Activated CD4-positive, alpha-beta T cell treated with anti-CD3 and anti-CD28 coated beads for 1 hour (primary cell): Measurements from ENCODE around the gene CNTNAP2.

Source experiments
- DNase-seq: peaks from one replicate; pipeline ENCODE4 v3.0.0-alpha.2; 2020

The CNTNAP2 gene

GRCh38 chr7:146701166-146701565 lies 584.6 kb downstream of the CNTNAP2 start:
- DNase-seq = no peak

DNA sequence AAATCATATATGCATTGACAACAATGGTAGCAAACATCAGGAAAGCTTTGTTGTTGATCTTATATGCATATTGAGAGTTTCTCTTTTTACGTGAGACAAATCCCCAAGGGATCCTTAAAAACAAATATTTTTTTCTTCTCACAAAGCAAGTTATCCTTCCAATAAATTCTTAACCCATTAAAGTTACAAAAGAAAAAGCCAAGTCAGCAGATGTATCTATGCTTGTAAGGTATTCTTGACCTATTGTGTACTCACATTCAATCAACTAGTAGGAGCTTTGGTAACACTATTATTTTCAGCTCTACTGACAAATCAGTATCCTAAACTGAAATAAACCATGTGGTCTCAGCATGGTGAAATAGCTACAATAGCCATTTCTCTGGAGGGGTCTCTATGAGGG lies 586.3 kb downstream of the CNTNAP2 start:
- no peak for DNase-seq

DNA sequence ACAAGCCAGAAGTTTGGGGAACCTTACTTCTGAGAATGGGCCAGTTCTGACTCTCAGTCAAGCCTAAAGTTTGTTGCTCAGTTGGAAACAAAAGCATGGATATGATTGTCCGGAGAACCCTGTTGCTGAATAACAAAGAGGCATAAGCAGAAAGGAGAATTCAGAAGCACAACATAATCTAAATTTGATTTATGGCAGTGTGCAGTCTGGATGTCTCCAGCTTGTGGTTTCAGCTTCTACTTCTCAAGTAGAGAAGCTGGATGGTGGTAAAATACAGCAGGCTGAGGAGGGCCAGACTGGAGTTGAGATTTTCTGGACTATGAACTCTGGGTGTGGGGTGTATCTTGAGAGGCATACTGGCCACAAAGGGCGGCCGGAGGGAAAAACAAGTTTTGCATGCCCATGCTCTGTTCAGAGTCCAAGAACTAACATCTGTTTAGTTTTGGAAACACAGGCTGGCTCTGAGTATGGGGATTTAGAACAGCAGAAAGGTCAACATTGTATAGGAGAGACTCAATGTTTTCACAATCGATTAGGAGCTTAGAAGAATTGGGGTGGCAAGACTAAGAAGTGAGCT lies 592.9 kb downstream of the CNTNAP2 start:
- no peak for DNase-seq

- DNase-seq = no peak
Measured at GRCh38 chr7:146713205-146713604, 596.6 kb downstream of the CNTNAP2 start.

DNA sequence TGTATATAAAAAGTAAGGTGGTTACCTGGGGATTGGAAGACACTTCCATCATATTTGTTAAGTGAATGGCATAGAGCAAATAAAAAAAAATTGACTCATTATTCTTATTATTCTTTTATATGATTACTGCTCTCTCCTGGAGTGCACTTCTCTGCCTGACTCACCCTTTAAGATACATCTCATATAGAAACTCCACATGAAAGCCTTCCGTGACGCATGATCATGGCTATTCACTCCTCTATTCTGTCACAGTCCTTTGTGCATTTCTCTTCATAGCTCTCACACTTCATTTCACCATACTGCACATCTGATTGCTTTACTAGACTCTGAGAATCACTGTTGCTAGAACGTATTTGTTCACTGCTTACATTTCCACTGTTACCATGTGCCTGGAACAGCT lies 597.3 kb downstream of the CNTNAP2 start:
- DNase-seq = no peak

DNA sequence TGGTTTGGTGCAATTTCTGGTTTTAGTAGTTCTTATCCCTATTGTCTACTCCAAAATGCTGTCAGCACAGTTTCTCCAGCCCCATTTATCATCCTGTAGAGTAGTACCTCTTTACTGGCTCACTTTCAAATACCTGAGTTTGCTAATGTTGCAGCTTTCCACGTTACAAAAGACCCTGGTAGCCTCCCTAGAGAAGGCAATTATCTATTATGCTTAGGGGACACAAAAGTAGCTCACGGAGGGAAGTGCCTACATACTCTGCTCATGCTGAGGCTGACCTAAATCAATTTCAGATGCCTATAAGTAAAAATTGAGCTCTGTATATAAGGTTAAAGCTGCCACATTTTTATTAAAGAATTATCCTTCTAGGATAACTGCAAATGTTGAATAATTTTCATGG lies 603.6 kb downstream of the CNTNAP2 start:
- no peak for DNase-seq

DNA sequence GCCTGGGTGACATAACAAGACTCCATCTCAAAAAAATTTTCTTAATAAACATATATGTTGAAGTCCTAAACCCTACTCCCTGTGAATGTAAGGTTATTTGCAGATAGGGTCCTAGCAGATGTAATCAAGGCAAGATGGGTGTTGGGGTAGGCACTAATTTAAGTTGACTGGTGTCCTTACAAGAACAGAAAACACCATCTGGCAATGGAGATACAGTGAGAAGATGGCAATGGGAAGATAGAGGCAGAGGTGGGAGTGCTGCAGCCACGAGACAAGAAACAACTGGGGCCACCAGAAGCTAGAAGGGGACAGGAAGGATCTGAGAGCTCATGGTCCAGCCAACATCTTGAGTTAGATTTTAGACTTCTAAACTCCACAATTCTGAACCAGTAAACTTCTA lies 606.4 kb downstream of the CNTNAP2 start:
- no peak for DNase-seq

- no peak for DNase-seq
Measured at GRCh38 chr7:146725520-146725919, 608.9 kb downstream of the CNTNAP2 start.

DNA sequence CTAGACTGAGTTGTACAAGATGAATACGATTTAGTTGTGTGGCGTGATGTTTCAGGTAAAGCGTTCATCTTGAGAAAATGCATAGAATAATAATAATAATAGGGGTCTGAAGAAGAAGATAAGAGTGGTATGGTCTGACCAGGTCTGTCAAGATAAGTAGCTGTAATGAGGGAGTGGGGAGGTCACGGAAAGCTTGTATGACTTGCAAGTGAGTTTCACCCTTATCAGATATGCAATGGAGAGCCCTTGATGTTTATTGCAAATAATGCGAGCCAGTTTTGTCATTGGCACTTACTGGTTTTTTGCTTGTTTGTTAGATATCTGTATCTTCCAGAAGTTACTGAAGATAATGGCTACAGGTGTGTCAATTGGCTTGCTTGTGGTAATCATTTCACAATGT lies 611.5 kb downstream of the CNTNAP2 start:
- DNase-seq = no peak

- DNase-seq = no peak
Measured at GRCh38 chr7:146728611-146729010, 612.0 kb downstream of the CNTNAP2 start.

DNA sequence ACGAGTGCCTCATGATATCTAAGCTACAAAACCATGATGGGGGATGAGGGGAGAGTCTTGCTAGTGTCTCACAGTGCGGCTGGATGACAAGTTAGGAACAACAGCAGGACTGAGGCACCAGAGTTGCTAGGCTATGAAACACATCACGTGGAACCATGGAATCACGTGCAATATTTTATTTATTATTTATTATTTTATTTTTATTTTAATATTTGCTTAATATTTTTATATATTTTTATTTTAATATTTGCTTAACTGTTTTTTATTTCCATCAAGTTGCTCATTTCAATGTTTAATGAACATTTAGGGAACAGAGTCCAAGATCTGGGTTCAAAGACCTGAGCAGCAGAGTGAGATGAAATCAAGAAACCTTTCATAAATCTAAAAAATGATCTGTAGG lies 614.6 kb downstream of the CNTNAP2 start:
- DNase-seq = no peak

DNA sequence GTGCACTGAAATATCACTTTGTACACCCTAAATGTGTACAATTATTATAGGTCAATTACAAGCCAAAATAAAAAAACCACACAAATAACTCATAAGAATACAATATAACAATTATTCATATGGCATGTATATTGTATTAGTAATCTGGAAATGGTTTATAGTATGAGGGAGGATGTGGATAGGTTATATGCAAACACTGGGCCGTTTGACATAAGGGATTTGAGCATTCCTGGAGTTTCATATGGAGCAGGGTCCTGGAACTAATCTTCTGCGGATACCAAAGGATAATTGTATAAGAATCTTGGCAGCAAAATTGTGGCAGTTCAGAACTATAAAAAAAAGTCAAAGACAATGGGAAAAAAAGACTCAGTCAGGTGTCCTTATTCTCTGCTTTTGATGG lies 619.4 kb downstream of the CNTNAP2 start:
- no peak for DNase-seq

DNA sequence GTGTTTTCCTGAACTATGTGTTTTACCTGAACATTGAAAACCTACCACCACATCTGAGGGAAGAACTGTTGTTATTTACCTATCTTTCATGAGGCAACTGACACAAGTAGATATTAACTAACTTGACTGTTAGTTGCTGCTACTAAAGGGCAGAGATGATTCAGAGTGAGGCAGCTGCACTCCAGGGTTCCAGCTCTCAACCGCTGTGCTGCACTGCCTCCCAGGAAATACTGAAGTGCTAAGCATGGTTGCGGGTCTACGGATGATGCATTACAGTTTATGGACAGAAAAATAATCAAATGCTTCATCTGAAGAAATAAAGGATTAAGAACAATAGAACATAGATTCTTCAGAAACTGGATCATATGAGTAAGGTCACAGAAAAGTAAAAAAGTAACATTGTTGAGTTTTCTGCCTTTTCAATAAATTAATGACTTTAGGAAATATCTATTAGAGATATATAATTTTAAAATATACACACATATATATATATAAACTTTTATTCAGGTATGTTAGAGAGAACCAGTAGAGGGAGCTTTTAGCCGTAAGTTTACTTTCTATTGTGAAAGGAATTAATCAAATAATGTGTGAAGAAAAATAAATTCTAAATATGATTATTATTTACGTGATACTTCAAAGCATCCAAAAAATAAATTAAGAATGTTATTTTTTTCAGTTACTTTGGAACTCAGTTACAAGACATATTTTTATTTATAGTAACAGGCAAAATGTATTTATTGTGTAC lies 620.0 kb downstream of the CNTNAP2 start:
- no peak for DNase-seq

GRCh38 chr7:146740039-146740438 lies 623.4 kb downstream of the CNTNAP2 start:
- no peak for DNase-seq

- no peak for DNase-seq
Measured at GRCh38 chr7:146741911-146742310, 625.3 kb downstream of the CNTNAP2 start.

GRCh38 chr7:146754385-146754784 lies 637.8 kb downstream of the CNTNAP2 start:
- DNase-seq = no peak

GRCh38 chr7:146755585-146755984 lies 639.0 kb downstream of the CNTNAP2 start:
- no peak for DNase-seq

DNA sequence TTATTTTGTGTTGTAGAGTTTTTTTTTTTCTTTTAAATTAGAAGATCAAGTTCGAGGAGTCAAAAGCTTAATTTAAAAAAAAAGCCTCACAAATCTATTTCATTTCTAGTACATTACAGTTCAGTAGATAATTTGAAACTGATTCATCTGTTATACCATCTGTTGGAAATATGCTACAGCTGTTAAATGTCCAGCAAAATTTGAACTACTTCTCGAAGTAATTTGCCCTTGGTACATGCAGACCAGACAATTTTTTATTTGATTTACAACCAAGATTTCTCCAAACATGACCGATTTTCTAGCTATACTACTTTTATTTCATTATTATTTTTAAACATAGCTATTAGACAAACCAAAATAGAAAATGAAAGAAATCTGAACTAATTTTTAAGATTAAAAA lies 647.9 kb downstream of the CNTNAP2 start:
- no peak for DNase-seq

- DNase-seq = no peak
Measured at GRCh38 chr7:146768957-146769356, 652.4 kb downstream of the CNTNAP2 start.

DNA sequence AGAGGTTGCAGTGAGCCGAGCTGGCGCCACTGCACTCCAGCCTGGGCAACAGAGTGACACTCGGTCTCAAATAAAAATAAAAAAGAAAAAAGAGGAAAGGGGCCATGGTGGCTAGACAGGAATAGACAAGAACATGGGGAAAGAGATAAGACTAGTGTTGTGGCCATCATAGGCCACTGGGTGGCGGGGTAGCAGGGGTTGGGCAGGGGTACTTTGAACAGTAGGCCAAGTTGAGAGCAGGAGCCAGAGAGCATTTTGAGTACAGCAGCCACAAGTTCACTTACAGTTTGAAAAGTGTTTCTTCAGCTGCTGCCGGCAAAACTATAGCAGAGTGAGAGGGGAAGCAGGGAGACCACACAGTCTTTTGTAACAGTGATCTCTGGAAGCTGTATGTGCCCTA lies 656.0 kb downstream of the CNTNAP2 start:
- no peak for DNase-seq

DNA sequence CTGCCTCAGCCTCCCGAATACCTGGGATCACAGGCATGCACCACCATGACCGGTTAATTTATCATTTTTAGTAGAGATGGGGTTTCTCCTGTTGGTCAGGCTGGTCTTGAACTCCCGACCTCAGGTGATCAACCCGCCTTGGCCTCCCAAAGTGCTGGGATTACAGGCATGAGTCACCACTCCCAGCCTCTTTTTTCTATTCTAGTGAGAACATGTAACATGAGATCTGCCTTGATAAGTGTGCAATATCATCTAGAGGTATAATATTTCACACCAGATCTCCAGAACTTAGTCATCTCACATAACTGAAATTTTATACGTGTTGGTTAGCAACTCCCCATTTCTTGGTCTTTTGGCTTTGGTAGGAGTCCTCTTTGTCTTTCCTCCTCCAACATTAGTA lies 656.9 kb downstream of the CNTNAP2 start:
- DNase-seq = no peak

DNA sequence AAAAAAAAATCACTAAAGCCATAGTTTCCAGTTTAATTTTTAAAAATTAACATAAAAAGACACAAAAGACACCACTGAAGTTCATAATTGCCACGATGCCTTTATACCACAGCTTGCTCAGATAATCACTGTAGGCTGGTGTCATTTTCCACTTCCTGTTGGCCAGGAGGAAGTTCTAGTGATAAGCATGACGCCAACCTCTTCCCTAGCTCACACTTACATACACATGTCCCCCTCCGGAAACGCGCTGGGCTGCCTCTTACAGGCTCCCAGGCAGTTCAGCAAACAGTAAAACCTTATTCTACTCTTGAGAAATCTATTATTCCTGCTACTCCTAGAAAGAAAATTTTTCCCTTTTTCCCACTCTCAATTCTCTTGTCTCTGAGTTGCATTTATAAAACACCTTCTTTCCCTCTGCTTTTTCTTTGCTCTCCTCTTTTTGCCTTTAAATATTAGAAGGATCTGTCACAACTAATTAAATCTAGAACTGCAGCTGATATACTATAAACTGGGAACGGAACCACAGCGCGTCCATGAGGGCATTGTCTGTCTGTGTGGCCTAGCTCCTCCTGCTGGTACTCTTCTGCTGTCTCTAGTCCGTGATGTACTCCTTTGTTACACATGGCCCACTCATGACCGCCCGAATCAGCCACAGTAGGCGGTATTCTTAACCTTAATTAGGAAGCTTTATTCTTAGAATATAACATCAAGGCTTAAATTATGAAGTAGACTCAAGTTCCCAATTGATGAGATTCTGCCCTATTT lies 664.9 kb downstream of the CNTNAP2 start:
- no peak for DNase-seq

DNA sequence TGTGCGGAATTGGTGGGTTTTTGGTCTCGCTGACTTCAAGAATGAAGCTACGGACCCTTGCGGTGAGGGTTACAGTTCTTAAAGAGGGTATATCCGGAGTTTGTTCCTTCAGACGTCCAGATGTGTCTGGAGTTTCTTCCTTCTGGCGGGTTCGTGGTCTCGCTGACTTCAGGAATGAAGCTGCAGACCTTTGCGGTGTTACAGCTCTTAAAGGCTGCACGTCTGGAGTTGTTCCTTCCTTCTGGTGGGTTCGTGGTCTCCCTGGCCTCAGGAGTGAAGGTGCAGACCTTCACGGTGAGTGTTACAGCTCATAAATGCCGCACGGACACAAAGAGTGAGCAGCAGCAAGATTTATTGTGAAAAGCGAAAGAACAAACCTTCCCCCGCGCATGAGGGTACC lies 670.7 kb downstream of the CNTNAP2 start:
- no peak for DNase-seq

GRCh38 chr7:146788008-146788407 lies 671.4 kb downstream of the CNTNAP2 start:
- DNase-seq = no peak
